GM21367 (cell line): ENCODE results near the gene CUBN.
"Not testable (repeated sequence)": the region's sequence is repeated elsewhere in the genome, so short reads cannot be mapped to it uniquely, and the experiment has no call there.

Experiments
- ATAC-seq: cut with Tn5 transposase; IDR thresholded peaks from one replicate; pipeline ENCODE4 v1.9.1; 2021; ENCODE audit not compliant: unreplicated experiment

The CUBN gene

DNA sequence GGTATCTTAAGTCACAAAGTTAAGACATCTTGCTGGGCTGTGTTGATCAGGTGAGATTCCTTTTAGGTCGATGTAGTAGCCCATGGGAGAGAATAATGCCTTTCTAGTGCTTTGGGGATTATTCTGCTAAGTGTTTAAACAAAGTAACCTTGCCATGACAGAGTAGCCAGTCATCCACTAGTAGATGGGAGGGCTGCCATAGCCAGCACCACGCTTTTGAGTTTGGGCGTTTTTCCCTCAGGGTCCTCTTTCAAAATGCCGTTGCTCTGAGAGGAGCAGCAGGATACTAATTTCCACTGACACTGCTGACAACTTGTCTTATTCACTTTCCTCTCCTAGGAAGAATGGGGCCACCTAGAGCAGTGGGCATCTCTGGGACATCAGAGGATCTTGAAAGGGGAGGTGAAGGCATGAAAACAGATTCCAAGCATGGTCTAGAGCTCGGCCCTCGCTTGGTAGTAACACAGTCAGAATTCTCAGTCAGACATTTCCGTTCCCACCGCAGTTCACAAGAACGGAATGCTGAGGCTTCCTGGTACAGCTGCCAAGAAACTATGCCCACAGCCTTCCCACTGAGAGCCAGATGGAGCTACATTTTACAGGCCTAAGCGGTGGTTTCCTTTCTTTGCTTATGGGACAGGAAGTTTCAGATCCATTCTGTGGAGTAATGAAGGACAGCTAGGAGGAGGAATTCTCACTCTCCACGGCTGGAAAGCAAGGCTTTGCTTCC is 297.1 kb downstream of the CUBN start:
- ATAC-seq: no peak

DNA sequence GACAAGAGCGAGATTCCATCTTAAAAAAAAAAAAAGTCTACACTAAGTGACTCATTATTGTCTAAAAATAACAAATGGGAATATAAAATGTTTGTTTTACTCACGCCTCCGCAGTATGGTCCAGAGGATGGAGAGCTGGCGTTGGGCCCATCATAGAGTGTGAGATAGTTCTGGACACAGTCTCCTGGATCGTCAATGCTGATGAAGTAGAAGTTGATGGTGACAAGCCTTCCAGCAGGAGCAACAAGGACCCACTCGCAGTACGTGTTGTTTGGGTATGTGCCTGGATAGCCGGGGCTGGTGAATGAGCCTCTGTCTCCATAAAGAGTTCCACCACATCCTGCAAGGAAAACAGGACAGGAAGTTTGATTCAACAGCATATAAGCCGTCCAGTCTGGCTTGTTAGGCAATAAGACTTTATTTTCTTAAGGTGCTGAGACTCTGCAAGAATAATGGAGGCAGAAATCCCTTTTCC is 300.9 kb downstream of the CUBN start:
- ATAC-seq: no peak

DNA sequence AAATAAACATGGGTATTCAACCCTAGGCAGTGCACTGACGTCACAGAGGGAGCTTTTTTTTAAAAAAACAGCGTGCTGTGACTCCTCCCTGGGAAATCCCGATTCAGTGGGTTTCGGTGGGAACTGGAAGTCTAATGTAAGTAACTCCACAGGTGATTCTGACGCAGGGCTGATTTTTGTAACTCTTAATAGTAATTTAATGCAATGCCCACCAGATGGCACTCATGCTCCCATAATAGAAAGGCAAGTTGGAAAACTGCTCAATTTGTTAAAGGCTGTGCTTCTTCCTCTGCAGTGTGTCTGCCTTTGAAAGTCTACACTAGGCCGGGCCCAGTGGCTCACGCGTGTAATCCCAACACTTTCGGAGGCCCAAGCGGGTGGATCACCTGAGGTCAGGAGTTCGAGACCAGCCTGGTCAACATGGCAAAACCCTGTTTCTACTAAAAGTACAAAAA is 301.5 kb downstream of the CUBN start:
- ATAC-seq: peak; percentile 74

DNA sequence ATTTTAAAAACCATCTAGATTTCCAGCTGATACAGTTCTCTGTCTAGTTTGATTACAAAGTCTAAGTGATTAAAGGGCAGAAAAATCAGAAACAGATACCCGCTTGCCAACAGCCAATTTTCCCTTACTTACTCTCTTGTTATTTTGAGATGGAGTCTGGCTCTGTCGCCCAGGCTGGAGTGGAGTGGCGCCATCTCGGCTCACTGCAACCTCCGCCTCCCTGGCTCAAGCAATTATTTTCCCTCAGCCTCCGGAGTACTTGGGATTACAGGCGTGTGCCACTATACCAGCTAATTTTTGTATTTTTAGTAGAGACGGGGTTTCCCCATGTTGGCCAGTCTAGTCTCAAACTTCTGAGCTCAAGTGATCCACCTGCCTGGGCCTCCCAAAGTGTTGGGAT is 302.1 kb downstream of the CUBN start:
- not testable (repeated sequence) for ATAC-seq

DNA sequence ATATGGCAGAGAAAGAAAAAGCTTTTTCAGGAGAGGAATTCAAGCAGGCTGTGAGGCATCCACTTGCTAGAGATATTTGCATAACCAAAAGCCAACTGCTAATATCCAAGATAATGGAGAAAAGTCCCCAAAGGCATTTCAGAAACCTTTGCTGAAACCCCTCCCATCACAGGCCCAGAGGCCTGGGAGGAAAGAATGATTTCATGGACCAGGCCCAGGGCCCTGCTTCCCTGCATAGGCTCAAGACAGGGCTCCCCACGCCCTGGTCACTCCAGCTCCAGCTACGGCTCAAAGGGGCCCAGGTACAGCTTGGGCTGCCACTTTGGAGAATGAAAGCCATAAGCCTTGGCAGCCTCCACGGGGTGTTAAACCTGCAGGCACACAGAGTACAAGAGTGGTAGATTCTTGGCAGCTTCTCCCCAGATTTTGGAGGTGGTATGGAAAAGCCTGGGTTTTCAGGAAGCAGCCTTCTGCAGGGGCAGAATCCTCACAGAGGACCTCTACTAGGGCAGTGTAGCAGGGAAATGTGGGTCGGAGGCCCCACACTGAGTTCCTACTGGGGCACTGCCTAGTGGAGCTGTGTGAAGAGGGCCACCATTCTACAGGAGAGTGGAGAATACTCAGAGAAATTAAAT is 306.8 kb downstream of the CUBN start:
- no peak for ATAC-seq

DNA sequence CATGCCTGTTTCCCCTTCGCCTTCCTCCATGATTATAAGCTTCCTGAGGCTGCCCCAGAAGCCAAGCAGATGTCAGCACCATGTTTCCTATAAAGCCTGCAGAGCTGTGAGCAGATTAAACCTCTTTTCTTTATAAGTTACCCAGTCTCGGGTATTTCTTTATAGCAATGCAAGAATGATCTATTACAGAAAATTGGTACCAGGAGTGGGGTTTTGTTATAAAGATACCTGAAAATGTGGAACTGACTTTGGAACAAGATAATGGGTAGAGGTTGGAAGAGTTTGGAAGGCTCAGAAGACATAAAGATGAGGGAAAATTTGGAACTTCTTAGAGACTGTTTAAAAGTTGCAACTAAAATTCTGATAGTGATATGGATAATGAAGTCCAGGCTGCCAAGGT is 307.6 kb downstream of the CUBN start:
- no peak for ATAC-seq

DNA sequence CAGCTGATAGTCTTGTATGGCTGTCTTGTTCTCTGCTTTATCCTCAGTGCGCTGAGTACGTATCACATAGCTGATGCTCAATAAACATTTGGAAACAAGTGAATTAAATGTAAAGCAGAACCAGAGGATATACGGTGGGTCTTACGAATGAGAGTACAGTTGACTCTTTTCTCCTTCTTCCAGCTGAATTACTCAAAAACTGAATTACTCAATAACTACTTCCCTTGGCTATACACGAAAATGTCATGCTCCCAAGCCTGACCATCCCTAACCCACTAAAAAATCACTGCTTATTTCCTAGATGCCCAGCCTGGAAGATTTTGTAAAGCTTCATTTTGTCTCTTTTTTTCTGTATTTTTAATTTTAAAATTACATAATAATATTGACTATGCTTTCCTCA is 309.2 kb downstream of the CUBN start:
- no peak for ATAC-seq

DNA sequence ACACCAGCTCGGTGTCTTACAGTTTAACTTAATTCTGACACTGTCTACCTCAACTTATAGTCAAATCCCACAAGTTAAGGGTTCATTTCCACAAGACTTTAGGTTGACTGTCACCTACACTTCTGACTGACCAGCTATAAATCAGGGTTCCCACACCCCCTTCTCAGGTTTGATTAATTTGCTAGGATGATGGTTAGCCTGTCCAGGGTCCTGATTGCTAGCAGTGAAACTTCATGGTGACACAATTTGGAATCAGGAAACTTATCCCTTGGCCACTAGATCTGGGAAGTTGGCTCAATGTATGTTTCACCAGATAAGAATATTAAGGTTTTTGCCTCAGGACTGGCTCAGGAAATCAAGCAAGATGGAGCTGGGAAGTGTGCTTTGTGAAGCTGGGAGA is 309.6 kb downstream of the CUBN start:
- no peak for ATAC-seq

DNA sequence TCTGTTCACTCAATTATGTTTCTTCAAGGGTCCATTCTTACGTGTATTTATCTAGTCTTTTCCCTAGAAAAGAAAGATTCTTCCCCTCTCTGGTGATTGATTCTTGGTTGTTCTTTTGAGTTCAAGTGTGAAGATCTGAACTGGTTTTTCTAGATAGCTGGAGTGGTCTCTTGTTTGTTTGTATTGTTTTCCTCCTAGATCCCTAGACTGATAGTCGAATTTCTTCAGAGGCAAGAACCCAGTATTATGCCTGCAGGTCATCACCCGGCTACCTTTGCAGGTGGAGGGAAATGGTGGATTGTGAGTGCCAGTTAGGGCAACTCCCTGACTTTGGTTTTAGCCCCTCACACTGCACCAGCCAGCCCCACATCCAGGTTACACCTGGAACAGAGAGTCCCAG is 310.2 kb downstream of the CUBN start:
- ATAC-seq: no peak

DNA sequence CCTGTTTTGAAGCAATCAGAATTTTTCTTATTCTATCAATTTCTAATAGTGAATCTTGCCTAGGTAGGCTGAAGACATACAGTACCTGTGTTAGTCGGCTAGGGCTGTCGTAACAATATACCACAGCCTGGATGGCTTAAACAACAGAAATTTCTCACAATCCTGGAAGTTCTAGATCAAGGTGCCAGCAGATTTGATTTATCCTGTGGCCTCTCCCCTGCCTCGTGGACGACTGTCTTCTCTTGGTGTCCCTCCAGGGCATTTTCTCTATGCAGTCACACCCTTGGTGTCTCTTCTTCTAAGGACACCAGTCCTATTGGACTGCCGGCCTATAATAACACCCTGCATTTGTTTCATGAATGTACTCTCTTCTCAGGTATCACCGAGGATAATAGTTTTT is 310.6 kb downstream of the CUBN start:
- no peak for ATAC-seq

DNA sequence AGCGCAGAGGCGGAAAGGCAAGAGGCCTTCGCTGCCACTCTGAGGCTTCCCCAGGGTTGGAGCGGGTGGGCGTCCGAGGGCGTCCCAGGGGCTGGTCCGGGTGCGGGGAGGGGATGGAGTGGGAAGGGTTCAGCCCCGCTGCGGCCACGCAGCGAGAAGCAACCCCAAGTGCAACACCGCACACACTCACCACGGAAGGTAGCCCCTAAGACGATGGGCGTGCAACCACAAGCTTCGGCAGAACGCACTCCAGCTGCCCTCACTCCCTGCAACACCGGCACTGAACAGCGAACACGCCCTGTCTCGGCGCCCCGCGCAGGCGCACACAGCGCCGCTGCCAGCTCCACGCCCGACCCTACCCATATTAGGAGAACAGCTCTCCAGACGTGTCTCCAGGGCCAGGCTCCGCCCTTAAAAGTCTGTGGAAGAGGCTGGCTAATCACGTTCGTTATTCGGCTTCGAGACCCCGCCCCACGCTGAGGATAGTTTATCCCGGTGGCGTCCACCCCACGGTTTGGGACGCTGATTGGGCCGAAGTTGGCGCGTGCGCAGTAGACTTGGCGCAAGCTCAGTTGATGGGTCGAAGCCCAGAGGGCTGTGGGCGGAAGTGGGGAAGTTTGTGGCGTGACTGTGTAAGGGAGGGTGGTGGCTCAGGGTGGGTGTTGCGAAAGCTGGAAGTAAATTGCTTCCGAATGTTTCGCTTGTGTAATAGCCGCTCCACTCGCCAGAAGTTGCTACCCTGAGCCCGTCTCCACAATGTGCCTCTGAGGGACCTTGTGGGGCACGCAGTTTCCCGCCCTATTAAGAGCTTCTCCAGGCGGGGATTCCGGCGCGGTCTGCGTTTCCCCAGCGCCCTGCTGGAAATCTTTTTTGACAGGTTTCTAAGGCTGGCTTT is 312.2 kb downstream of the CUBN start, which contains the start of gene RSU1:
Gene RSU1 (minus strand): TSS at position 300 of the 895 bp plus-strand sequence. CDS start 343 bp downstream, outside the sequence.
- ATAC-seq: peak; percentile 97

DNA sequence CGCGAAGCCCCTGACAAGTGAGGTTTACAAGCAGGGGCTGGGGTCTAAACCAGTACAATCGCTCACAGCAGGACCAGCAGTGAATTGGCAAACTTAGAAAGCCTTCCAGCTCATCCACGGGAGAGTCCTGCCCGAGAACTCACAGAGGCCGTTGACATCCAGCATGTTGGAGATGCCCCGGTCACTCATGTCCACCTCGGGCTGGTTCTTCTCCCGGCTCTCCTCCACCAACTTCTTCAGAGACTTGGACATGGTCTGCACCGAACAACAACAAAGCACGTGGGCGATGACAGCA is 312.8 kb downstream of the CUBN start:
- no peak for ATAC-seq

DNA sequence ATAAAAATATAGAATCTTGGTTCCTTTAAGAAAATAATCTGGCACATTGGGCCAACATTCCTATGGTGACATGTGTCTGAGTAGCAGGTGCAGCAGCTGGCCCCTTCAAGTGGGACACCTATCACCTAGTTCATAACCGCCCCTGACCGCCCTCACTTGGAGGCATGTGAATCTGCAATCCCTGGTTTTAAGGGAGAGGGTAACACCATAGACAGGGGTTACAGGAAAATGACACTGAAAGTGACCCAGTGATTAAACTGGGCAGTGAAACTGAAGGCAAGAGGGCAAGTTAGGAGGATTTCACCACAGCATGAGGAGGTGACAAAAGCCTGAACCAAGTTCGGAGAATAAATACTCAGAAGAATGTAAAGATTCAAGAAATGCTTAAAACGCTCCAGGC is 313.4 kb downstream of the CUBN start:
- ATAC-seq: no peak

DNA sequence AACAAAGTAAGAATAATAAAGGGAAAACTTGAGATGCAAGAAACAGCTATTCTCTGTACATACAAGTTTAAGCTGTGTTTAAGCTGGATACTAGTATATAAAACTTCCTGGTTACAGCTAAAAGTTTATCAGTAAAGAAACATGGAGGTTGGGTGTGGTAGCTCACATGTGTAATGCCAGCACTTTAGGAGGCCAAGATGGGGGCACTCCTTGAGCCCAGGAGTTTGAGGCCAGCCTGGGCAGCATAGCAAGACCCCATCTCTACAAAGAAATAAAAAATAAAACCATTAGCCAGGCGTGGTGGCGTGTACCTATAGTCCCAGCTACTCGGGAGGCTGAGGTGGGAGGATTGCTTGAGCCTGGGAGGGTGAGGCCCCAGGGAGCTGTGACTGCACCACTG is 315.6 kb downstream of the CUBN start:
- ATAC-seq: no peak

DNA sequence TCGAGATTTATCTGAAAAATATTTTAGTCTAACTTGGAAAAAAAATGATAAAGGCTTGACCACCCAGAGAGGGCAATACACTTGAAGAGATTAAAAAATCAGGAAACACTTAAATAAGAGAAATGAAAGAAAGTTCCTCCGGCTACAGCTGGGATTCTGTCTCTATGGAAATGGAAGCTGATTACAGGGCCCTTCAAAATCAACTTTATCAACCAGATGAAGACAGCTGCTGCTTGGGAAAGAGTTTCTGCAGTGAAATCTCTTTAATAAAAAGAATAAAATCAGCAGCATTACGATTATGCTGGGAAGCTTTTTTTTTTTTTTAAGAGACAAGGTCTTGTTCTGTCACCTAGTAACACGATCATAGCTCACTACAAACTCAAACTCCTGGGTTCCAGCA is 316.9 kb downstream of the CUBN start:
- no peak for ATAC-seq

DNA sequence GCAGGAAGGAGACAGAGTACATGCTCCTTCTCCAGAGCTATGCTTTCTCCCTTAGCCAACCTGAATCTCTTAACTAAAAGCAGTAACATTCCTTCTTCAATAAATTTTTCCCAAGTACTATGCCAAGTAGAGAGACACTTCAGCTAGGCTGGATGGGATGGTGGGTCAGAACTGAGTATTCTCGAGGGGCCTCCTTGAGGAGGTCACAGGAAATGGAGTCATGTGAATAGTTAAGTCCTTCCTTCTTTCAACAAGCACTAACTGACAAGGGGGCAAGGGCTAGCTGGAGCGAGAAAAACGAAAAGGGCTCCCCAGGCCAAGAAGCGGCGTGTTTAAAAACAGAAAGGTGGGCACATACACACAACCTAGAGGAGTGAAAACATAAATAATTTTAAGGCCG is 317.8 kb downstream of the CUBN start:
- no peak for ATAC-seq

DNA sequence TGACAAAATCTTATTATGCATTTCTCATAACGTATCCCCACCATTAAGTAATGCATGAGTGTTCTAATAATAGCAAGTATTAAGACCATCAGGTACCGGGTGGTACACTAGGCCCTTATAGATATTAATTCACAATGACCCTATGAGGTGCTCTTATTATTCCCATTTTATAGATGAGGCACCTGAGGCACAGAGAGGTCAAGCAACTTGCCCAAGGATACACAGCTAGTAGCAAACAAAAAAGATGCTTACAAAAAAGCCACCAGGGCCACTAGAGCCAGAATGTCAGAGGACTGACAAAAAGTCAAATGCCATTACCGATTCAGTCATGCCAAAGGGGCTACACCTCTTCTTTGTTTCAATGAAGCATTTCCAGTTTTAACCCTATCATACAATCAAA is 318.3 kb downstream of the CUBN start:
- ATAC-seq: no peak

DNA sequence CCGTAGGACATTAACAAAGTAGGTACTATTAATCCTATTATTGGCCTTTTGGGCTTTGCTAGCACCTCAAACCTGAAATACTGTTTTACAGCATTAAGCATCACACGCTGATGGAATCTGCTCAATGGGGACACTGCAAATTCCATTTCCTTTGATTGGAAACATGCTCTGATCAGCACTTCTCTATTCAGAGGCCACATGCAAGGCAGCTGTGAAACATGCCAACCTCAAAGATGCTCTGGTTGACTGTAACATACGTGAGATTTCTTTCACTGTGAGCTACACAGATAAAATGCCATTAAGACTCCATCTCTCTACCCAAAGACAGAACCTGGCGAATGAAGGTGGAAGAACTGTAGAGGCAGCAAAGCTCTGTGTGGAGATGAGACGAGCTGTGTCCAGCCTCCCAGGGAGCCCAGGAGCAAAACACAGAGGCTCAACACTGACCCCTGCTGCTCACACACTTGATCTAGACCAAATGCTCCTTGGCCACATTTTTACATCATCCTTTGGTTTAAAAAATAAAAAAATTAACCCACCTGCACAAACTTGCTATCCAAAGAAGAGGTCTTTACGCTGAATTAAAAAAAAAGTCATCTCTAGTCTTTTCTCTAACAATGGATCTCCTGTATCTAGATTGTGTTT is 320.4 kb downstream of the CUBN start:
- ATAC-seq: peak; percentile 89

DNA sequence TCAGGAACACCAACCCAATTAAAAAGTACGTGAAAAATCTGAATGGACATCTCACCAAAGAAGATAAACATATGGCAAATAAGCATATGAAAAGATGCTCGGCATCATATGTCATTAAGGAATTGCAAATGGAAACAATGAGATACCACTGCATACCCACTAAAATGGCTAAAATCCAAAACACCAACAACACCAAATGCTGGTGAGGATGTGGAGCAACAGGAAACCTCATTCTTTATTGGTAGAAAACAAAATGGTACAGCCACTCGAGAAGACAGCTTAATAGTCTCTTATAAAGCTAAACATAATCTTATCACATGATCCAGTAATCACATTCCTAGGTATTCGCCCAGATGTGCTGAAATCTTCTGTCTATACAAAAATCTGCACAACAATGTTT is 325.5 kb downstream of the CUBN start:
- ATAC-seq: no peak

DNA sequence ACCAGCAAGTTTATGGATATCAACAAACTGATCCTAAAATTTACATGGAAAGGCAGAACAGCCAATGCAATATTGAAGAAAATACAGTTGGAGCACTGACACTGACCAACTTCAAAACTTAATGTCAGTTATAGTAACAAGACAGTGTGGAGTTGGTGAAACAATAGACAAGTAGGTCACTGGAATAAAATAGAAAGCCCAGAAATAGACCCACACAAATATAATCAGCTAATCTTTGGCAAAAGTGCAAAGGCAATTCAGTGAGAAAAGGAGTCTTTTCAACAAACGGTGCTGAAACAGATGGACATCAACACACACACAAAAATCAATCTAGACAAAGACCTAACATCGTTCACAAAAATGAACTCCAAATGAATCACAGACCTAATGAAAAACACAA is 326.1 kb downstream of the CUBN start:
- ATAC-seq: no peak

DNA sequence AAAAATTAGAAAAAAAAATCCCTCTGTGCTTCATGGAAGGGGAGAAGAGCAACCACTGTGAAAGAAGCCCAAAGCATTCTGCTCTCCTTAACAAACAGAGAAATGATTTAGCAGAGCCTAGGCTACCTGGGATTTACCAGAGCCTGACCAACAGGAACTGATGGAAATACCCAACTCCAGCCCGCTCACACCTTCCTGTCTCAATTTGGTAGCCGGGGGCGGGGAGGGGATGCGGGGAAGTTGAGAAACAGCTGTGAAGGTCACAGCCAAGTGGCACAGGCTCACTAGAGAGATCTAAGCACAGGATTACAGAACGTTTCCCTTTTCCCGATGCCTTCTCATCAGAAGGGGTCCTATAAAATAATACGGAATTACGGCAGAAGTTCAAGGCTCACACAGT is 330.0 kb downstream of the CUBN start:
- peak; percentile 72 for ATAC-seq
